GM23338 (cell line): Measurements from ENCODE around the gene APP. TPM values are rescaled to one million over a fixed set of nuclear protein-coding genes. Genes with fewer than 3 reads are reported as not detected.

Source experiments
- ATAC-seq: fragments of 200-7000 bp; cut with Tn5 transposase; 3 replicates; pipeline ENCODE4 v1.9.1; 2020
- DNase-seq: peaks from one replicate; pipeline ENCODE4 v3.0.0-alpha.2; 2015; ENCODE audit warnings: low spot score
- H2AFZ ChIP-seq: fragments of 200-600 bp; sonication (generic); 2 replicates; pipeline ENCODE4 v1.8.0; 2016; ENCODE audit warnings: antibody characterized with exemption, mild to moderate bottlenecking, moderate library complexity
- H3F3A ChIP-seq: fragments of 200-600 bp; sonication (generic); replicated peaks from 2 replicates; pipeline ENCODE4 v1.8.0; 2017; ENCODE audit warnings: antibody characterized with exemption, mixed run types, low read depth
- H3K27ac ChIP-seq: fragments of 200-600 bp; sonication (generic); 2 replicates; pipeline ENCODE4 v1.6.1; 2016; ENCODE audit warnings: low read depth
- H3K27me3 ChIP-seq: fragments of 200-600 bp; sonication (generic); 2 replicates; pipeline ENCODE4 v1.8.0; 2016; ENCODE audit warnings: mild to moderate bottlenecking, mixed run types, moderate library complexity; ENCODE audit not compliant: insufficient read depth
- H3K36me3 ChIP-seq: fragments of 200-600 bp; sonication (generic); 2 replicates; pipeline ENCODE4 v1.8.0; 2016; ENCODE audit warnings: mild to moderate bottlenecking; ENCODE audit not compliant: insufficient read depth
- H3K4me1 ChIP-seq: fragments of 200-600 bp; sonication (generic); 2 replicates; pipeline ENCODE4 v1.8.0; 2016; ENCODE audit warnings: mild to moderate bottlenecking, moderate library complexity; ENCODE audit not compliant: insufficient read depth
- H3K4me2 ChIP-seq: fragments of 200-600 bp; sonication (generic); 2 replicates; pipeline ENCODE4 v1.7.1; 2017; ENCODE audit warnings: mixed run types
- H3K4me3 ChIP-seq: fragments of 200-600 bp; sonication (generic); 2 replicates; pipeline ENCODE4 v1.6.1; 2016; ENCODE audit warnings: mixed run types
- H3K79me2 ChIP-seq: fragments of 200-600 bp; sonication (generic); replicated peaks from 2 replicates; pipeline ENCODE4 v1.8.0; 2017; ENCODE audit warnings: mild to moderate bottlenecking; ENCODE audit not compliant: insufficient read depth
- H3K9me2 ChIP-seq: fragments of 200-600 bp; sonication (generic); 2 replicates; pipeline ENCODE4 v1.8.0; 2017; ENCODE audit not compliant: insufficient read depth
- H4K20me1 ChIP-seq: fragments of 200-600 bp; sonication (generic); replicated peaks from 2 replicates; pipeline ENCODE4 v1.8.0; 2017; ENCODE audit warnings: mild to moderate bottlenecking; ENCODE audit not compliant: insufficient read depth
- H3K27ac Mint-ChIP-seq: 2 replicates; pipeline ENCODE4 v1.8.0; 2020; ENCODE audit warnings: inconsistent platforms, mild to moderate bottlenecking, moderate library complexity, mixed read lengths
- H3K27me3 Mint-ChIP-seq: 3 replicates; pipeline ENCODE4 v1.8.0; 2022; ENCODE audit warnings: low read depth, mild to moderate bottlenecking, moderate library complexity, mixed read lengths, inconsistent platforms; ENCODE audit not compliant: insufficient read depth, poor library complexity
- H3K36me3 Mint-ChIP-seq: 3 replicates; pipeline ENCODE4 v1.8.0; 2021; ENCODE audit warnings: low read depth, mild to moderate bottlenecking, inconsistent platforms, moderate library complexity, mixed read lengths
- H3K4me1 Mint-ChIP-seq: 3 replicates; pipeline ENCODE4 v1.8.0; 2020; ENCODE audit warnings: mild to moderate bottlenecking, inconsistent platforms, mixed read lengths
- H3K4me3 Mint-ChIP-seq: 3 replicates; pipeline ENCODE4 v1.8.0; 2021; ENCODE audit warnings: moderate library complexity, mild to moderate bottlenecking, inconsistent platforms, mixed read lengths
- H3K9me3 Mint-ChIP-seq: 3 replicates; pipeline ENCODE4 v1.8.0; 2020; ENCODE audit warnings: moderate library complexity, mild to moderate bottlenecking, inconsistent platforms, mixed read lengths
- CTCF ChIP-seq, 2 experiments: fragments of 200-600 bp in 1 of 2; sonication (generic) in 1 of 2; conservative IDR thresholded peaks; 2 replicates each; pipeline versions ENCODE4 v1.5.1 to v1.6.1; 2016 to 2017; ENCODE audit warnings: antibody characterized with exemption in 2 of 2, low read depth in 2 of 2, mild to moderate bottlenecking in 2 of 2, moderate library complexity in 1 of 2
- ETS1 ChIP-seq: IDR thresholded peaks from 2 replicates; pipeline ENCODE4 v1.6.1; 2016; ENCODE audit warnings: antibody characterized with exemption
- POLR2AphosphoS5 ChIP-seq: IDR thresholded peaks from 2 replicates; pipeline ENCODE4 v1.6.1; 2016; ENCODE audit warnings: antibody characterized with exemption, low read depth
- STAT1 ChIP-seq: IDR thresholded peaks from one replicate; pipeline ENCODE4 v1.6.1; 2016; ENCODE audit warnings: antibody characterized with exemption; ENCODE audit not compliant: unreplicated experiment
- ZNF114 ChIP-seq: fragments of 250-450 bp; sonication (Bioruptor Pico); IDR thresholded peaks from 2 replicates; pipeline ENCODE4 v1.5.0; 2020; ENCODE audit warnings: mild to moderate bottlenecking, moderate library complexity
- ZNF331 ChIP-seq: fragments of 250-450 bp; sonication (Bioruptor Pico); IDR thresholded peaks from 2 replicates; pipeline ENCODE4 v1.5.0; 2020; ENCODE audit warnings: low read depth, mild to moderate bottlenecking, moderate library complexity
- ZNF462 ChIP-seq: fragments of 250-450 bp; sonication (Bioruptor Pico); IDR thresholded peaks from 2 replicates; pipeline ENCODE4 v1.5.0; 2020; ENCODE audit warnings: mild to moderate bottlenecking, moderate library complexity
- polyA plus RNA-seq: library from polyadenylated mRNA; unstranded; fragments of >200 nt; fragmentation: Nextera tagmentation; extraction: Ambion mirVana; gene quantifications from 2 replicates; pipeline ENCODE4 v1.2.1, GENCODE V29; 2016
- total RNA-seq: library from RNA; depleted of rRNA; stranded (reverse); fragments of >200 nt; shearing (Covaris generic); gene quantifications from 2 replicates; pipeline ENCODE4 v1.2.3, GENCODE V29; 2014

APP gene
- total and polyA plus RNA-seq, 2 experiments from 2014 or later = 69.4 to 444 TPM

- TF ChIP-seq CTCF (conservative IDR thresholded peaks at IDR 0.05; ENCODE audit: low read depth in 2 of 2) (no peak), ZNF331 (CRISPR knock-in tag) (no peak), POLR2AphosphoS5 (no peak), ZNF114 (CRISPR knock-in tag) (no peak), STAT1 (no peak), ZNF462 (CRISPR knock-in tag) (no peak)
Measured at GRCh38 chr21:26188422-26188821, 17.9 kb upstream of the APP start (continued).

- H3K36me3 ChIP-seq = no peaks in the 10 kb centered on the region; the same call in 1 of the 2 replicates
- Mint-ChIP-seq H3K4me1 (no peaks in the 10 kb centered on the region), H3K27me3 (no peaks in the 10 kb centered on the region), H3K27ac (no peak overlapping the region), H3K36me3 (peaks cover 20% of the 10 kb centered on the region), H3K9me3 (peaks cover 24% of the 10 kb centered on the region), H3K4me3 (no peak overlapping the region)
- DNase-seq (no peak), ATAC-seq (no peak)
- H3K27me3 ChIP-seq = no peaks in the 10 kb centered on the region
- H4K20me1 ChIP-seq = no peaks in the 10 kb centered on the region
- 0 out of 2 replicates have a peak, but pooled peaks cover 8% of the 10 kb centered on the region for H3K9me2 ChIP-seq
- no peak overlapping the region for H3K4me3 ChIP-seq
- no peak overlapping the region for H3K27ac ChIP-seq
- H3F3A ChIP-seq = no peaks in the 10 kb centered on the region
- no peak overlapping the region for H2AFZ ChIP-seq
- no peaks in the 10 kb centered on the region for H3K79me2 ChIP-seq
- no peak overlapping the region for H3K4me2 ChIP-seq
- H3K4me1 ChIP-seq = no peaks in the 10 kb centered on the region
- TF ChIP-seq STAT1 = no peak
- TF ChIP-seq POLR2AphosphoS5 = no peak
- no peak for TF ChIP-seq ZNF462 (CRISPR knock-in tag)
- TF ChIP-seq ETS1 = no peak
Measured at GRCh38 chr21:26185446-26185845, 14.9 kb upstream of the APP start.
